NB4 (cell line): ENCODE results near the gene SERPING1.

Experiments
- TF ChIP-seq, protein P1 (sequence below): IDR thresholded peaks from 2 replicates; pipeline ENCODE4 v1.6.1; 2011; ENCODE audit warnings: low read depth, low read length
- TF ChIP-seq, protein P2 (sequence below): IDR thresholded peaks from one replicate; pipeline ENCODE4 v1.5.1; 2012; ENCODE audit warnings: low read depth, low read length

DNA sequence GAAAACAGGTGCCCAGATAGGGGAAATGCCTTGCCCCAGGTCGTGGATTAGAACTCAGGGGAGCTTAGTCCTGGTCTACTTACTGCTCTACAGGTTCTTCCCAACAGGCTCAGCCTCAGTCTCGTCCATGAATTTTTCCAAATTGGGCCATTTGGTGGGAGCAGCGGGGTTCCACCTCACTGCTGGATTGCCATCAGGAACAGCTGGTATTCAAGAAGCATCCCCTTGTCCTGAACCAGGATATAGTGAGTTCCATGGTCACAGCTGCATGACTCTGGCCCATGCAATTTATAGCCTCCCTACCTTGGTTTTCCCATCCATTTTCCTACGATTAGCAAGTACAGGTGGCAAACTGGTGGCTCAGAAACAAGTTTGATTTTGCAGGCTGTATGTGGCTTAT, 23.4 kb upstream of the SERPING1 start:
- TF ChIP-seq, protein P1, sequence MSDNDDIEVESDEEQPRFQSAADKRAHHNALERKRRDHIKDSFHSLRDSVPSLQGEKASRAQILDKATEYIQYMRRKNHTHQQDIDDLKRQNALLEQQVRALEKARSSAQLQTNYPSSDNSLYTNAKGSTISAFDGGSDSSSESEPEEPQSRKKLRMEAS: no peak
- TF ChIP-seq, protein P2, sequence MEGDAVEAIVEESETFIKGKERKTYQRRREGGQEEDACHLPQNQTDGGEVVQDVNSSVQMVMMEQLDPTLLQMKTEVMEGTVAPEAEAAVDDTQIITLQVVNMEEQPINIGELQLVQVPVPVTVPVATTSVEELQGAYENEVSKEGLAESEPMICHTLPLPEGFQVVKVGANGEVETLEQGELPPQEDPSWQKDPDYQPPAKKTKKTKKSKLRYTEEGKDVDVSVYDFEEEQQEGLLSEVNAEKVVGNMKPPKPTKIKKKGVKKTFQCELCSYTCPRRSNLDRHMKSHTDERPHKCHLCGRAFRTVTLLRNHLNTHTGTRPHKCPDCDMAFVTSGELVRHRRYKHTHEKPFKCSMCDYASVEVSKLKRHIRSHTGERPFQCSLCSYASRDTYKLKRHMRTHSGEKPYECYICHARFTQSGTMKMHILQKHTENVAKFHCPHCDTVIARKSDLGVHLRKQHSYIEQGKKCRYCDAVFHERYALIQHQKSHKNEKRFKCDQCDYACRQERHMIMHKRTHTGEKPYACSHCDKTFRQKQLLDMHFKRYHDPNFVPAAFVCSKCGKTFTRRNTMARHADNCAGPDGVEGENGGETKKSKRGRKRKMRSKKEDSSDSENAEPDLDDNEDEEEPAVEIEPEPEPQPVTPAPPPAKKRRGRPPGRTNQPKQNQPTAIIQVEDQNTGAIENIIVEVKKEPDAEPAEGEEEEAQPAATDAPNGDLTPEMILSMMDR: no peak
